WI38 (cell line): ENCODE results near the gene RPL32.
"Not testable (repeated sequence)": the region's sequence is repeated elsewhere in the genome, so short reads cannot be mapped to it uniquely, and the experiment has no call there.

ENCODE experiments used
- H3K4me3 ChIP-seq: 2 replicates; pipeline ENCODE4 v1.5.1; 2011; ENCODE audit warnings: low read depth, mild to moderate bottlenecking, control low read depth, low read length
- TF ChIP-seq, protein P1 (sequence below): IDR thresholded peaks from 2 replicates; pipeline ENCODE4 v1.5.1; 2012; ENCODE audit warnings: low read depth, mild to moderate bottlenecking, control low read depth, low read length

RPL32 gene

DNA sequence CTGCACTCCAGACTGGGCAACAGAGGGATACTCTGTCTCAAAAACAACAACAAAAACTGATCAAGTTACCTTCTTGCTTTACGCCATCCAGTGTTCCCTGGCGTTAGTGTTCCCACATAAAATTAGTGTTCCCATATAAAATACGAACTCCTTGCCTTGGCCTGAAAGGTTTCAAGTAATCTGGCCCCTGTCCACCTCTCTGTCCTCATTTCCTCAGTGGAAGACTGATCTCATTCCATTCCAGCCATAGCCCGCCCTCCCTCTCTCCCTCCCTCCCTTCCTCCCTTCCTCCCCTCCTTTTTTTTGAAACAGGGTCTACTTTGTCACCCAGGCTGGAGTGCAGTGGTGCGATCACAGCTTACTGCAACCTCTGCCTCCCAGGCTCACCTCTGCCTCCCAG is 47.7 kb downstream of the RPL32 start:
- H3K4me3 ChIP-seq = no peak overlapping the region
- TF ChIP-seq, protein P1, sequence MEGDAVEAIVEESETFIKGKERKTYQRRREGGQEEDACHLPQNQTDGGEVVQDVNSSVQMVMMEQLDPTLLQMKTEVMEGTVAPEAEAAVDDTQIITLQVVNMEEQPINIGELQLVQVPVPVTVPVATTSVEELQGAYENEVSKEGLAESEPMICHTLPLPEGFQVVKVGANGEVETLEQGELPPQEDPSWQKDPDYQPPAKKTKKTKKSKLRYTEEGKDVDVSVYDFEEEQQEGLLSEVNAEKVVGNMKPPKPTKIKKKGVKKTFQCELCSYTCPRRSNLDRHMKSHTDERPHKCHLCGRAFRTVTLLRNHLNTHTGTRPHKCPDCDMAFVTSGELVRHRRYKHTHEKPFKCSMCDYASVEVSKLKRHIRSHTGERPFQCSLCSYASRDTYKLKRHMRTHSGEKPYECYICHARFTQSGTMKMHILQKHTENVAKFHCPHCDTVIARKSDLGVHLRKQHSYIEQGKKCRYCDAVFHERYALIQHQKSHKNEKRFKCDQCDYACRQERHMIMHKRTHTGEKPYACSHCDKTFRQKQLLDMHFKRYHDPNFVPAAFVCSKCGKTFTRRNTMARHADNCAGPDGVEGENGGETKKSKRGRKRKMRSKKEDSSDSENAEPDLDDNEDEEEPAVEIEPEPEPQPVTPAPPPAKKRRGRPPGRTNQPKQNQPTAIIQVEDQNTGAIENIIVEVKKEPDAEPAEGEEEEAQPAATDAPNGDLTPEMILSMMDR = no peak

DNA sequence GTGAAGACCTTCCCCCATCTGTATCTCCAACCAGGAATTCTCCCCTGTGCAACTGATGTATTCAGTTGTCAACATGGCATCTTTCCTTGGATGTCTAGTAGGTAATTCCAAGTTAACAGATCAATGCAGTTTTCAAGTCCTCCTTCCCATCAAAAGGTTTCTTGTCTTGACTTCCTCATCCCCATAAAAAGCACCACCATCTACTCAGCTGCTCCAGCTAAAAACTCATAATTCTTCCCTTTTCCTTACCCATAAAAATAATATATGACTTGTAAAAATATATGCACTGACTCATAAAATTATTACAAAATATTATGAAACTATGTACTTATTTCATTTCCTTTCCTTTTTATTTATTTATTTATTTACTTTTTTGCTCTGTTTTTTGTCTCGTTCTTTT is 49.9 kb downstream of the RPL32 start:
- no peak overlapping the region for H3K4me3 ChIP-seq
- TF ChIP-seq, protein P1 = no peak

- H3K4me3 ChIP-seq = not testable (repeated sequence)
These were observed 53.2 kb downstream of the RPL32 start for GRCh38 chr3:12787967-12788690.

DNA sequence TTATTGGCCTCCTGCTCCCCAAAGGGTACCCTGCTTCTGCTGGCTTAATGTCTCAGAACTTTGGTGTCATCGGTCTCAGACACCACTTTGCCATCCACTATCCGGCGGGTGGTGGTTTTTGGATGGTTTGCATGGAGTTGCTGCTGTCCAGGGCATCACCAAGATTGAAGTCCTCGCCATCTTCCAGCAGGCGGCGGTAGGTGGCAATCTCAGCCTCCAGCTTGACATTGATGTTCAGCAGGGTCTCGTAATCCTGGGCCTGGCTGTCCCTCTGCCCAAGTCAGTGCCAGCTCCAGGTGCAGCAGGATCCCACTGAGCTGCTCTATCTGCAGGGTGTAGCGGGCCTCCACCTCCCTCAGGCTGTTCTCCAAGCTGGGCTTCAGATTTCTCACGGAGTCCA is 54.0 kb downstream of the RPL32 start:
- H3K4me3 ChIP-seq = not testable (repeated sequence)
- TF ChIP-seq, protein P1 = 0 out of 2 replicates have a peak, but pooled peaks have one; percentile 23

DNA sequence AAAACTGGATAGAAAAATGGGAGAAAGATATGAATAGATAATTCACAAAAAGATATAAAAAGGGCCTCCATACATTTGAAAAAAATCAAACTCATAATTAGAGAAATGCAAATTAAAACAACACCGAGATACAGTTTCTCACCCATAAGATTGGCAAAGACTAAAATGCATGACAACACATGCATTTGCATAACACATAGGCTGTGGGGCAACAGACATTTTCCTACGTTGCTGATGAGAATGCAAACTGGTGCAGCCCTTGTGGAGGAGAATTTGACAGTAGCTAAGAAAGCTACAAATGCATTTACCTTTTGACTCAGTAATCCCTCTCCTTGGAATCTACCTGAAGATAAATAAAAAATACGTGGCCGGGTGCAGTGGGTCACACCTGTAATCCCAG is 56.3 kb downstream of the RPL32 start:
- H3K4me3 ChIP-seq = no peak overlapping the region

More for the DNA sequence above, 56.3 kb downstream of the RPL32 start:
- TF ChIP-seq, protein P1 = no peak
